ENCODE results near the gene NPHP4. TPM values are rescaled to one million over a fixed set of nuclear protein-coding genes. Genes with fewer than 3 reads are reported as not detected.

The NPHP4 gene
- total and polyA plus RNA-seq, 2 experiments from 2014 or later: 6.4 to 12.7 TPM

- no peak for DNase-seq (ENCODE audit: low read depth in 1 of 2, low spot score in 1 of 2)
- H3K27me3 ChIP-seq: peaks cover 11% of the 10 kb centered on the region
- H3K9me3 ChIP-seq (ENCODE audit: low read depth): no peaks in the 10 kb centered on the region
- no peak overlapping the region for H3K27ac ChIP-seq
- H3K4me1 ChIP-seq (ENCODE audit: low read depth): peaks cover 7% of the 10 kb centered on the region
- no peak for TF ChIP-seq CTCF (IDR thresholded peaks at IDR 0.05; ENCODE audit: low read depth, low read length)
- no peak overlapping the region for H3K4me3 ChIP-seq
- no peaks in the 10 kb centered on the region for H3K36me3 ChIP-seq
These were observed 1.6 kb upstream of the NPHP4 start for GRCh38 chr1:5993556-5994491.

GRCh38 chr1:5992814-5993555, 760 bp upstream of the NPHP4 start:
- H3K27me3 ChIP-seq: peaks cover 11% of the 10 kb centered on the region
- no peak for TF ChIP-seq CTCF (IDR thresholded peaks at IDR 0.05; ENCODE audit: low read depth, low read length)
- no peaks in the 10 kb centered on the region for H3K9me3 ChIP-seq (ENCODE audit: low read depth)
- H3K36me3 ChIP-seq: no peaks in the 10 kb centered on the region
- DNase-seq (ENCODE audit: low read depth in 1 of 2, low spot score in 1 of 2): no peak
- H3K4me1 ChIP-seq (ENCODE audit: low read depth): peaks cover 7% of the 10 kb centered on the region
- H3K27ac ChIP-seq: no peak overlapping the region
- peak overlapping the region; percentile 72 for H3K4me3 ChIP-seq

- TF ChIP-seq CTCF (IDR thresholded peaks at IDR 0.05; ENCODE audit: low read depth, low read length): no peak
- H3K36me3 ChIP-seq: no peaks in the 10 kb centered on the region
- DNase-seq (ENCODE audit: low read depth in 1 of 2, low spot score in 1 of 2): peak; percentile 28 to 78
- H3K4me3 ChIP-seq: peak overlapping the region; percentile 72
- peaks cover 7% of the 10 kb centered on the region for H3K4me1 ChIP-seq (ENCODE audit: low read depth)
- H3K9me3 ChIP-seq (ENCODE audit: low read depth): no peaks in the 10 kb centered on the region
- H3K27ac ChIP-seq: peak overlapping the region; percentile 78
- peaks cover 11% of the 10 kb centered on the region for H3K27me3 ChIP-seq
These were observed 722 bp downstream of the NPHP4 start for GRCh38 chr1:5991381-5992025.

- no peaks in the 10 kb centered on the region for H3K9me3 ChIP-seq (ENCODE audit: low read depth)
- no peak for TF ChIP-seq CTCF (IDR thresholded peaks at IDR 0.05; ENCODE audit: low read depth, low read length)
- peak overlapping the region; percentile 72 for H3K4me3 ChIP-seq
- DNase-seq (ENCODE audit: low read depth in 1 of 2, low spot score in 1 of 2): peak; percentile 22 to 33
- H3K36me3 ChIP-seq: no peaks in the 10 kb centered on the region
- peaks cover 11% of the 10 kb centered on the region for H3K27me3 ChIP-seq
- H3K27ac ChIP-seq: no peak overlapping the region
- H3K4me1 ChIP-seq (ENCODE audit: low read depth): peaks cover 7% of the 10 kb centered on the region
These were observed 1.3 kb downstream of the NPHP4 start for GRCh38 chr1:5990913-5991312.

- no peak for DNase-seq (ENCODE audit: low read depth in 1 of 2, low spot score in 1 of 2)
These were observed 2.4 kb downstream of the NPHP4 start for GRCh38 chr1:5989731-5990271.

More at GRCh38 chr1:5989731-5990271, 2.4 kb downstream of the NPHP4 start:
- Histone ChIP-seq H3K9me3 (ENCODE audit: low read depth) (no peaks in the 10 kb centered on the region), H3K36me3 (no peaks in the 10 kb centered on the region), H3K4me3 (no peak overlapping the region), H3K27ac (no peak overlapping the region), H3K27me3 (peaks cover 11% of the 10 kb centered on the region), H3K4me1 (ENCODE audit: low read depth) (peaks cover 7% of the 10 kb centered on the region)
- no peak for TF ChIP-seq CTCF (IDR thresholded peaks at IDR 0.05; ENCODE audit: low read depth, low read length)

Data from cardiac muscle cell (in vitro differentiated cells and primary cell).